BE2C (cell line): ENCODE results near the gene IQCN.

Experiments
- DNase-seq: peaks from one replicate; pipeline ENCODE4 v3.0.0-alpha.2; 2020
- H3K27me3 ChIP-seq: fragments of 250-450 bp; sonication (Bioruptor Pico); 2 replicates; pipeline ENCODE4 v1.5.1; 2020; ENCODE audit warnings: mild to moderate bottlenecking
- H3K36me3 ChIP-seq: fragments of 250-450 bp; sonication (Bioruptor Pico); 2 replicates; pipeline ENCODE4 v1.5.1; 2020; ENCODE audit warnings: mild to moderate bottlenecking
- H3K4me1 ChIP-seq: fragments of 250-450 bp; sonication (Bioruptor Pico); 2 replicates; pipeline ENCODE4 v1.5.1; 2020
- H3K4me3 ChIP-seq: 2 replicates; pipeline ENCODE4 v1.5.1; 2011; ENCODE audit warnings: low read depth, low read length
- H3K9me3 ChIP-seq: fragments of 250-450 bp; sonication (Bioruptor Pico); 2 replicates; pipeline ENCODE4 v1.5.1; 2020
- TF ChIP-seq, protein P1 (sequence below): IDR thresholded peaks from 2 replicates; pipeline ENCODE4 v1.5.1; 2012; ENCODE audit warnings: mild to moderate bottlenecking, low read depth, low read length

The IQCN gene

DNA sequence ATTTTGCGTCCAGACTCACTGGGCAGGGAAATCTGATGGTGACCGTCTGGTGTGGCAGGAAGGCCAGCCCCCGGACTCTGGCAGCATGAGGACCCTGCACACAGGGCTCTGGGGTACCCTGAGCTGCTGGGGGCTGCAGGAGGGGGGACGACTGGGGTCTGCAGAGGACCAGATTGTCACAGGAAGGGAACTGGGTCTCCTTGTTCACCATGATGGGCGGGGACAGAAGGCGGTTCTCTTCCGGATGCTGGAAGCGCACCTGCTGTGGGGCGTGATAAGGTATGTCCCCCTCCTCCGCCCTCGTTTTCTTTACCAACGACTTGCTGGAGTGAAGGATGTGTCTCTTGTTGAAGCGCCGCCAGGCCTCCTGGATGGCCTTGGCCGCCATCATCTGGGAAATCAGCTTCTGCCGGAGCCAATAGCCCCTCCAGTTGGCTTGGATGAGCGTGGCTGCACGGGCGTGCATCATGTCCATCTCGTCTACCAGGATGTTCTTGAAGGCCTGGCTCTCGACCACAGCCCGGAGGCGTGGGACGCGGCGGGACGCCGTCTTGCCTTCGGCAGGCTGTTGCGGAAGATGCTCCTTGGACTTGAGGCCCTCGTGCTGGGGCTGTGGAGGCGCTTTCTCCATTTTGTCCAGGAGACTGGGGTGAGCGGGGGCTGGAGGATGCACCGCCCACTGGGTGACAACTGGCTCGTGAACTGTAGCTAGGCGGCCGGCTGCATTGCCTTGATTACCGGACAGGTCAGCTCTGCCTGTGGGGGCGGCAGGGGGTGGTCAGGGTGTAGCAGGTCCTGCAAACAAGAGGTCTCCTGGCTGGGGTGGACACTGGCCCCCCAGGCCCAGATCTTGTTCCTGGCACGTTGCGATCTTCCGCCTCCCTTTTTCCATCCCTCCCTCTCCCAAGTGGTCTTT, 7.2 kb downstream of the IQCN start:
- DNase-seq = no peak
- Histone ChIP-seq H3K27me3 (no peaks in the 10 kb centered on the region), H3K9me3 (no peaks in the 10 kb centered on the region), H3K36me3 (peaks cover 3% of the 10 kb centered on the region; the same call in 1 of the 2 replicates), H3K4me3 (no peak overlapping the region), H3K4me1 (no peaks in the 10 kb centered on the region)
- TF ChIP-seq, protein P1, sequence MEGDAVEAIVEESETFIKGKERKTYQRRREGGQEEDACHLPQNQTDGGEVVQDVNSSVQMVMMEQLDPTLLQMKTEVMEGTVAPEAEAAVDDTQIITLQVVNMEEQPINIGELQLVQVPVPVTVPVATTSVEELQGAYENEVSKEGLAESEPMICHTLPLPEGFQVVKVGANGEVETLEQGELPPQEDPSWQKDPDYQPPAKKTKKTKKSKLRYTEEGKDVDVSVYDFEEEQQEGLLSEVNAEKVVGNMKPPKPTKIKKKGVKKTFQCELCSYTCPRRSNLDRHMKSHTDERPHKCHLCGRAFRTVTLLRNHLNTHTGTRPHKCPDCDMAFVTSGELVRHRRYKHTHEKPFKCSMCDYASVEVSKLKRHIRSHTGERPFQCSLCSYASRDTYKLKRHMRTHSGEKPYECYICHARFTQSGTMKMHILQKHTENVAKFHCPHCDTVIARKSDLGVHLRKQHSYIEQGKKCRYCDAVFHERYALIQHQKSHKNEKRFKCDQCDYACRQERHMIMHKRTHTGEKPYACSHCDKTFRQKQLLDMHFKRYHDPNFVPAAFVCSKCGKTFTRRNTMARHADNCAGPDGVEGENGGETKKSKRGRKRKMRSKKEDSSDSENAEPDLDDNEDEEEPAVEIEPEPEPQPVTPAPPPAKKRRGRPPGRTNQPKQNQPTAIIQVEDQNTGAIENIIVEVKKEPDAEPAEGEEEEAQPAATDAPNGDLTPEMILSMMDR = no peak

DNA sequence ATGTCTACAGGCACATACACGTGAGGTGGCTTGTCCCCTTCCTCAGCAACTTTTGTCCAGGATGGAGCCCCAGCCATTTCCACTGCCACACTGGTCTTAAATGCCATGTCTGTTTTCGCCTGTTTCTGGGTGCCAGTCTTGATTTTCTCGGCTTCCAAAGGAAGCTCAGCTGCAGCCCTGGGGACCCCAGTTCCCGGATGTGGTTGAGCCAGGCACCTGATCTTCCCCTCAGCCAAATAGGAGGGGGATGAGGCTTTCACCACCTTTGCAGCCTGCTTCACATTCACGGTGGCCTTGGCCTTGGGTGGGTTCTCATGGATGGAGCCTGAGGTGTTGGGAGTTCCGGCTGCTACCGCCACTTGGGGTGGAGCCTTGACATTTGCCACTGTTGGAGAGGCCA, 8.7 kb downstream of the IQCN start:
- no peak for DNase-seq
- Histone ChIP-seq H3K36me3 (peaks cover 3% of the 10 kb centered on the region; the same call in 1 of the 2 replicates), H3K4me1 (no peaks in the 10 kb centered on the region), H3K9me3 (no peaks in the 10 kb centered on the region), H3K27me3 (no peaks in the 10 kb centered on the region), H3K4me3 (no peak overlapping the region)
- TF ChIP-seq, protein P1 = no peak

DNA sequence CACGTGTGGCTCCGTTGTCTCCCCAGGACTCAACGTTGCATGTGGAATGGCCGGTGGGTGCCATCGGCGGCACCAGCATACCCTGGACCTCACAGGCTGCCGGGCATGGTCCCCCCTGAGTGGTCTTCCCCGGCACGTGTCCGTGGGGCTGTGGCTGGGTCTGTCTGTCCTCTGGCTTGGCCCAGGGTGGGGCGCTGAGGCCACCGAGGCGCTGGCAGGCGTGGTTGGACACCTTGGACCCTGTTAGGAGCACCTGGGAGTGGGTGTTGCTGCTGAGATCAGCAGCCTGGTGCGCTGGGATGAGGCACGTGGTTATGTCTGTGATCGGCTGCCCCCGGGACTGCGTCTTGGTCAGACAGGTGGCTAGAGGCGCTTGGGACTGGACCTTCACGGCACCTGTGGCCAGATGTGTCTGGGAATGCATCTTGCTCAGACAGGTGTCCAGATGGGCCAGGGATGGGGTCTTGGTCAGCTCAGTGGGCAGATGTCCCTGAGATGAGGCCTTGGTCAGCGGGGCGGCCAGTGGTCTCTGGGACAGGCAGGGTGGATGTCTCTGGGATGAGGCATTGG, 9.2 kb downstream of the IQCN start:
- H3K9me3 ChIP-seq = no peaks in the 10 kb centered on the region
- no peak overlapping the region for H3K4me3 ChIP-seq
- H3K4me1 ChIP-seq = no peaks in the 10 kb centered on the region
- H3K27me3 ChIP-seq = no peaks in the 10 kb centered on the region
- no peak for DNase-seq
- TF ChIP-seq, protein P1 = no peak
- H3K36me3 ChIP-seq = peaks cover 3% of the 10 kb centered on the region; the same call in 1 of the 2 replicates

DNA sequence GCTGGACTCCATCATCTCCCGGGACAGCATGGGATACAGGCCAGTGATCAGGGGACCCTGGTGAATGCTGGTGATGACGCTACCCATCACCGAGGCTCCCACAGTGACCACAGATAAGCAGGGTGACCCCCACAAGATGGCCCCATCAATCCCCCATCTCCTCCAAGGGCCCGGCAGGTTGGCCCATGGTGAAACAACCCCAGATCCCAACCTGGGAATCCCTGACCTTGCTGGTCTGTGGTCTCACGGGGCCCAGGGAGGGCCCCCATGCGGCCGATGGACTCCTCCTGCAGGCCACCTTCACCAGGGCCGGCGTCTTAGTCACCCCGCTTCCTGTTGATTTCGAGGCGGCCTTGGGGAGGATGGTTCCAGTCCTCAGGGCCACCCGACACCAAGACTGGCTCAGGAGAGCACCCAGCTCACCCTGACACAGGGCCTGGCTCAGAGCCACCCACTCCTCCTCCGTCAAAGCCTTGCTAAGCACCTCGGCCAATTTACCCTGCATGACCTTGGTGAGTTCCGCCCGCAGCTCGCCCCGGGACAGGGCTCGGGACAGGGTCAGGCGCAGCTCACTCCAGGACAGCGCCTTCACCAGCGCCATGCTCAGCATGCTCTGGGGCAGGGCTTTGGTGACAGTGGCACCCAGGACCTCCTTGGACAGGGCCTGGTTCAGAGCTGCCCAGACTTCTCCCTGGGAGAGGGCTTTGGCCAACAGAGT, 10.0 kb downstream of the IQCN start:
- TF ChIP-seq, protein P1 = no peak
- Histone ChIP-seq H3K9me3 (no peaks in the 10 kb centered on the region), H3K27me3 (no peaks in the 10 kb centered on the region), H3K4me3 (no peak overlapping the region), H3K36me3 (peaks cover 3% of the 10 kb centered on the region; the same call in 1 of the 2 replicates), H3K4me1 (no peaks in the 10 kb centered on the region)
- no peak for DNase-seq

DNA sequence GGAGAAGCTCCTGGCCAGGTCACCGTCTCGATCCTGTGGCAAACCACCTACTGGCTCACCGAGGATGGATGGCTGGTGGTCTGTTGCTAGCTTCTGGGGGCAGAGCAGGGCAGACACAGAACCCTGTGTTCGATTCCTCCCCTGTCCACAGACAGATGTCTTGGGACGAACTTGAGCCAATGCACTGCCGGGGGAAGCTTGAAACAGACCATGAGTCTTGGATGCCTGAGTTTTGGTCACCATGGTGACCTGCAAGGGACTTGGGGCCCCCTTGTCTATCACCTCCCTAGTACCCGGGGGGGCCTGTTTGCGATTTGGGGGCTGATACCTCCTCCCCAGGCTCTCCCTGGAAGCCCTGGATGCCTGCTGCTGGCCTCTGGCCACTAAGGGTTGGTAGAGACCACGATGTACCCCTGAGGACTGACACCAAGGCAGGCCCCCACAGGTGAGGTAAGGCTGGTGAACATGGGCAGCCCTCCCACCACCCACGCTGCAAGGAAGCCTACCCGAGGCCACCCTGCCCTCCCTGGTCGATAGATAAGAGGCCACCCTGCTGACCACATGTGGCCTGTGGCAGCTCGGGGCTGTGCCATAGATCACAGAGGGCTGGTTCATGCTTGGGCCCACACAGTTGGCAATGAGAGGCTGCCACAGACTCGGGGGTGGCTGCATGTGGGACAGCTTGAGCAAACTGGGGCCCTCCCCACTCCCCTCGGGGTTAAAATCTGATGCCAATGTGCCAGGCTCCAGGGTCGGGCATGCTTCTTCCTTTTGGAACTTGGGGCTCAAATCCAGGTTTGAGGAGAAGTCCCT, 10.7 kb downstream of the IQCN start:
- H3K4me1 ChIP-seq = no peaks in the 10 kb centered on the region
- TF ChIP-seq, protein P1 = no peak
- H3K36me3 ChIP-seq = peaks cover 3% of the 10 kb centered on the region; the same call in 1 of the 2 replicates
- no peak for DNase-seq
- H3K9me3 ChIP-seq = no peaks in the 10 kb centered on the region
- H3K27me3 ChIP-seq = no peaks in the 10 kb centered on the region
- H3K4me3 ChIP-seq = no peak overlapping the region
